ENCODE data around the gene SLC2A10.

- no peak for TF ChIP-seq ZNF76 (tag by site-specific recombination; IDR thresholded peaks at IDR 0.05; ENCODE audit: borderline replicate concordance, low read depth)
- TF ChIP-seq CTCF (tag by site-specific recombination; IDR thresholded peaks at IDR 0.05) = no peak
- no peak for TF ChIP-seq SP2 (tag by site-specific recombination; IDR thresholded peaks at IDR 0.05)
- no peak for TF ChIP-seq PBX3 (CRISPR knock-in tag; IDR thresholded peaks at IDR 0.05)
- no peak for TF ChIP-seq GLIS1 (tag by site-specific recombination; IDR thresholded peaks at IDR 0.05)
- TF ChIP-seq ZNF239 (tag by site-specific recombination; IDR thresholded peaks at IDR 0.05) = no peak
- TF ChIP-seq ZNF274 (IDR thresholded peaks at IDR 0.05; ENCODE audit: low read length) = no peak
- TF ChIP-seq ZNF274 (tag by site-specific recombination; IDR thresholded peaks at IDR 0.05; ENCODE audit: borderline replicate concordance) = no peak
- TF ChIP-seq ZBTB8A (tag by site-specific recombination; IDR thresholded peaks at IDR 0.05) = no peak
- TF ChIP-seq ZNF623 (tag by site-specific recombination; IDR thresholded peaks at IDR 0.05) = no peak
- no peak for TF ChIP-seq GLI2 (tag by site-specific recombination; IDR thresholded peaks at IDR 0.05; ENCODE audit: borderline replicate concordance, low read depth)
- TF ChIP-seq ZBTB21 (tag by site-specific recombination; IDR thresholded peaks at IDR 0.05) = no peak
- no peak for TF ChIP-seq KLF16 (tag by site-specific recombination; IDR thresholded peaks at IDR 0.05)
- TF ChIP-seq MEIS1 (CRISPR knock-in tag; IDR thresholded peaks at IDR 0.05; ENCODE audit: borderline replicate concordance) = no peak
Measured at GRCh38 chr20:46770330-46771194, 61.1 kb downstream of the SLC2A10 start.
